GM12873 (cell line): ENCODE results near the gene SLC26A2.

Experiments used
- CTCF ChIP-seq: IDR thresholded peaks from 2 replicates; pipeline ENCODE4 v1.5.1; 2012; ENCODE audit warnings: low read depth, mild to moderate bottlenecking, moderate library complexity, low read length, control low read depth; ENCODE audit not compliant: insufficient read depth; ENCODE audit errors: missing control alignments

Gene SLC26A2

GRCh38 chr5:149960272-149961185 is at the start of gene SLC26A2:
Gene SLC26A2 (plus strand): TSS chr5:149960758. CDS start chr5:149977653, 16,895 bp downstream.
- no peak for TF ChIP-seq CTCF

- no peak for TF ChIP-seq CTCF
These were observed 49.5 kb upstream of the SLC26A2 start for GRCh38 chr5:149911031-149911430.

GRCh38 chr5:149912226-149912871 is 48.2 kb upstream of the SLC26A2 start:
- TF ChIP-seq CTCF: no peak

GRCh38 chr5:149913436-149914419 is 46.8 kb upstream of the SLC26A2 start:
- TF ChIP-seq CTCF: no peak

GRCh38 chr5:149915392-149916260 is 44.9 kb upstream of the SLC26A2 start:
- TF ChIP-seq CTCF: no peak

GRCh38 chr5:149916334-149917072 is 44.1 kb upstream of the SLC26A2 start:
- no peak for TF ChIP-seq CTCF
